Loucy (cell line): ENCODE measurements around the gene GRP.

ENCODE experiments used
- CTCF ChIP-seq: fragments of 200-600 bp; sonication (generic); conservative IDR thresholded peaks from 2 replicates; pipeline ENCODE4 v1.5.1; 2014; ENCODE audit warnings: mild to moderate bottlenecking, antibody characterized with exemption, low read length
- EZH2phosphoT487 ChIP-seq: fragments of 200-600 bp; IDR thresholded peaks from 2 replicates; pipeline ENCODE4 v1.6.1; 2018; ENCODE audit warnings: antibody characterized with exemption, mild to moderate bottlenecking, moderate library complexity, borderline replicate concordance

GRCh38 chr18:59231114-59231513 lies 11.2 kb downstream of the GRP start:
- TF ChIP-seq CTCF (no peak), EZH2phosphoT487 (no peak)
